IMR-90 (cell line): Measurements from ENCODE around the gene PCDHGB7. TPM values are rescaled to one million over a fixed set of nuclear protein-coding genes. Genes with fewer than 3 reads are reported as not detected.

Source experiments
- ATAC-seq: fragments of 200-7000 bp; cut with Tn5 transposase; 2 replicates; pipeline ENCODE4 v1.9.1; 2020; ENCODE audit warnings: low read depth, mild to moderate bottlenecking, moderate library complexity
- BruUV-seq: library from RNA; stranded (reverse); fragments of 400-500 nt; replicated peaks from 2 replicates; lab custom pipeline; 2021; lab: Mats Ljungman, UMichigan
- CTCF ChIA-PET: fragments of 300-600 bp; formaldehyde crosslinking; extraction: SDS; loops from one replicate; lab custom pipeline; 2021; ENCODE audit warnings: antibody characterized with exemption; lab: Yijun Ruan, JAX
- POLR2A ChIA-PET: fragments of 300-600 bp; sonication (Branson Sonifier 250); formaldehyde crosslinking; loops from one replicate; lab custom pipeline; 2022; ENCODE audit warnings: antibody characterized with exemption; ENCODE audit not compliant: unreplicated experiment; lab: Charles Lee
- DNase-seq: peaks from one replicate; pipeline ENCODE4 v3.0.0; 2013
- H2AFZ ChIP-seq: replicated peaks from 2 replicates; pipeline ENCODE3; 2013; ENCODE audit warnings: low read length, mild to moderate bottlenecking; ENCODE audit not compliant: poor library complexity
- H2AK5ac ChIP-seq: 2 replicates; pipeline ENCODE4 v1.6.1; 2013; ENCODE audit warnings: low read depth, low read length, inconsistent platforms
- H2AK9ac ChIP-seq: replicated peaks from 2 replicates; pipeline ENCODE3; 2013; ENCODE audit warnings: mild to moderate bottlenecking, low read depth, low read length, moderate library complexity; ENCODE audit not compliant: poor library complexity
- H2BK120ac ChIP-seq: 2 replicates; pipeline ENCODE4 v1.6.1; 2013; ENCODE audit warnings: low read depth, low read length, inconsistent platforms
- H2BK15ac ChIP-seq: 3 replicates; pipeline ENCODE4 v1.6.1; 2013; ENCODE audit warnings: low read depth, low read length, inconsistent platforms
- H2BK20ac ChIP-seq: 2 replicates; pipeline ENCODE4 v1.6.1; 2013; ENCODE audit warnings: low read depth, mild to moderate bottlenecking, inconsistent platforms, low read length, moderate library complexity
- H2BK5ac ChIP-seq: 2 replicates; pipeline ENCODE4 v1.6.1; 2013; ENCODE audit warnings: mild to moderate bottlenecking, low read depth, low read length, inconsistent platforms; ENCODE audit not compliant: poor library complexity, severe bottlenecking
- H3K14ac ChIP-seq: replicated peaks from 2 replicates; pipeline ENCODE4 v1.6.1; 2013; ENCODE audit warnings: low read depth, low read length, inconsistent platforms
- H3K18ac ChIP-seq: 2 replicates; pipeline ENCODE4 v1.6.1; 2013; ENCODE audit warnings: low read depth, low read length, control low read depth
- H3K23ac ChIP-seq: 2 replicates; pipeline ENCODE4 v1.6.1; 2013; ENCODE audit warnings: low read depth, low read length, inconsistent platforms
- H3K27ac ChIP-seq: 2 replicates; pipeline ENCODE4 v1.5.1; 2013; ENCODE audit warnings: mild to moderate bottlenecking, control low read depth, low read length; ENCODE audit not compliant: insufficient read depth
- H3K27me3 ChIP-seq: 2 replicates; pipeline ENCODE4 v1.6.1; 2013; ENCODE audit warnings: low read length; ENCODE audit not compliant: control insufficient read depth, insufficient read depth
- H3K36me3 ChIP-seq: 2 replicates; pipeline ENCODE4 v1.6.1; 2013; ENCODE audit warnings: low read length, mixed read lengths; ENCODE audit not compliant: control insufficient read depth, insufficient read depth
- H3K4ac ChIP-seq: 2 replicates; pipeline ENCODE4 v1.6.1; 2013; ENCODE audit warnings: low read depth, low read length, inconsistent platforms
- H3K4me1 ChIP-seq: 2 replicates; pipeline ENCODE4 v1.6.1; 2013; ENCODE audit warnings: low read length, mixed read lengths; ENCODE audit not compliant: control insufficient read depth, insufficient read depth
- H3K4me2 ChIP-seq: 2 replicates; pipeline ENCODE4 v1.6.1; 2013; ENCODE audit warnings: low read depth, mild to moderate bottlenecking, control low read depth, low read length, moderate library complexity
- H3K4me3 ChIP-seq: 2 replicates; pipeline ENCODE4 v1.5.1; 2013; ENCODE audit warnings: low read depth, mild to moderate bottlenecking, control low read depth, low read length, moderate library complexity; ENCODE audit not compliant: insufficient read depth
- H3K56ac ChIP-seq: 2 replicates; pipeline ENCODE4 v1.6.1; 2013; ENCODE audit warnings: low read length, inconsistent platforms; ENCODE audit not compliant: insufficient read depth; ENCODE audit errors: extremely low read depth
- H3K79me1 ChIP-seq, 2 experiments: 2 replicates each; pipeline ENCODE4 v1.6.1; 2013; ENCODE audit warnings: low read length in 2 of 2, inconsistent platforms in 1 of 2, low read depth in 1 of 2
- H3K9ac ChIP-seq: 2 replicates; pipeline ENCODE4 v1.6.1; 2013; ENCODE audit warnings: low read depth, low read length, control low read depth
- H3K9me1 ChIP-seq: 2 replicates; pipeline ENCODE4 v1.6.1; 2013; ENCODE audit warnings: low read length, inconsistent platforms; ENCODE audit not compliant: insufficient read depth
- H3K9me3 ChIP-seq: 2 replicates; pipeline ENCODE4 v1.6.1; 2013; ENCODE audit warnings: low read length; ENCODE audit not compliant: control insufficient read depth, insufficient read depth
- H4K20me1 ChIP-seq: 2 replicates; pipeline ENCODE4 v1.6.1; 2013; ENCODE audit warnings: low read length, inconsistent platforms; ENCODE audit not compliant: insufficient read depth
- H4K5ac ChIP-seq: 2 replicates; pipeline ENCODE4 v1.6.1; 2013; ENCODE audit warnings: mild to moderate bottlenecking, low read depth, low read length, control low read depth
- H4K8ac ChIP-seq, 2 experiments: 2 replicates each; pipeline ENCODE4 v1.6.1; 2013; ENCODE audit warnings: low read depth in 2 of 2, low read length in 2 of 2, control low read depth in 1 of 2, inconsistent platforms in 1 of 2
- H4K91ac ChIP-seq: 2 replicates; pipeline ENCODE4 v1.6.1; 2013; ENCODE audit warnings: low read depth, low read length, inconsistent platforms; ENCODE audit not compliant: insufficient read depth
- SMC3 ChIP-seq: fragments of 150-350 bp; IDR thresholded peaks from 2 replicates; pipeline ENCODE4 v1.6.1; 2016; ENCODE audit warnings: low read depth, mild to moderate bottlenecking, antibody characterized with exemption, low read length, moderate library complexity
- WGBS, 2 experiments: methylation state at CpG; one replicate each; pipeline versions ENCODE4 v1.1.5 to v1.1.7; 2013; ENCODE audit warnings: missing lambda C conversion rate in 2 of 2; ENCODE audit not compliant: insufficient read length in 1 of 2; ENCODE audit errors: extremely low coverage in 2 of 2; 5-methylcytosine and 5-hydroxymethylcytosine counted together
- dilution Hi-C: fragments of 300-500 bp; cut with HindIII; formaldehyde crosslinking; loops from one replicate; pipeline ENCODE4 v1.14.3; 2018; ENCODE audit warnings: low sequenced_read_pairs; ENCODE audit not compliant: unreplicated experiment
- in situ Hi-C: fragments of 300-500 bp; cut with MboI; formaldehyde crosslinking; loops from 3 replicates; pipeline ENCODE4 v1.14.3; 2019; ENCODE audit warnings: low sequenced_read_pairs, inconsistent platforms, mixed read lengths
- intact Hi-C: fragments of 100-400 bp; cut with micrococcal nuclease; formaldehyde crosslinking; loops from 2 replicates; pipeline ENCODE4 v1.10.0; 2022
- polyA plus RNA-seq, 3 experiments: library from polyadenylated mRNA; depleted of rRNA; stranded (reverse); fragments of >200 nt; gene quantifications; 2 replicates each; pipeline ENCODE4 v1.2.3, GENCODE V29; 2012; ENCODE audit warnings: low replicate concordance in 1 of 3
- total RNA-seq: library from RNA; depleted of rRNA; stranded (reverse); fragments of >200 nt; gene quantifications from 2 replicates; pipeline ENCODE4 v1.2.3, GENCODE V29; 2012

Gene PCDHGB7
- total and polyA plus RNA-seq, 2 of the 4 experiments (the other 2 are of a cell fraction): 6.3 to 8.1 TPM

- in situ Hi-C loops: no loop called here
These were observed 10.4 kb downstream of the PCDHGB7 start for GRCh38 chr5:141427783-141428426.

More at GRCh38 chr5:141427783-141428426, 10.4 kb downstream of the PCDHGB7 start:
- H3K23ac ChIP-seq: no peak overlapping the region
- H3K4me1 ChIP-seq: no peaks in the 10 kb centered on the region
- no peak overlapping the region for H3K9ac ChIP-seq
- H3K4ac ChIP-seq: no peak overlapping the region
- no peak overlapping the region for H3K4me3 ChIP-seq
- no peak overlapping the region for H3K56ac ChIP-seq
- no peak for ATAC-seq
- H3K14ac ChIP-seq: no peak overlapping the region
- no TSS peak for BruUV-seq
- H3K4me2 ChIP-seq: no peak overlapping the region
- dilution Hi-C loops: no loop called here
- H3K18ac ChIP-seq: no peak overlapping the region
- peaks cover 9 to 21% of the 10 kb centered on the region in 2 experiments; a peak in 2 of 4 replicates for H3K79me1 ChIP-seq
- H2AK5ac ChIP-seq: no peak overlapping the region
- intact Hi-C loops: no loop called here
- H3K9me3 ChIP-seq: peaks cover 47% of the 10 kb centered on the region; the same call in 1 of the 2 replicates
- H2BK5ac ChIP-seq: no peak overlapping the region
- ChIA-PET CTCF (interaction anchor here (1.0 kb wide), 1 partner anchor 9 kb away, joined by 3 read pairs; no protein-coding TSS in a partner anchor), POLR2A (no interaction called here)
- TF ChIP-seq SMC3: no peak
- H3K27ac ChIP-seq: no peak overlapping the region
- 63% methylated on average over 41 of the region's 53 CpGs; no CpG with 5 or more reads in 1 of the 2 experiments for WGBS, 2 experiments
- no peak overlapping the region for H2BK20ac ChIP-seq
- no peaks in the 10 kb centered on the region for H3K27me3 ChIP-seq
- H2AFZ ChIP-seq: no peak overlapping the region
- H4K91ac ChIP-seq: no peak overlapping the region
- no peaks in the 10 kb centered on the region for H4K20me1 ChIP-seq
- H2BK15ac ChIP-seq: no peak overlapping the region
- no peak overlapping the region for H4K8ac ChIP-seq
- no peaks in the 10 kb centered on the region for H3K9me1 ChIP-seq
- H2BK120ac ChIP-seq: no peak overlapping the region
- H4K5ac ChIP-seq: no peak overlapping the region
- H3K36me3 ChIP-seq: peaks cover 25% of the 10 kb centered on the region
- no peak for DNase-seq
- peak overlapping the region; percentile 5 for H2AK9ac ChIP-seq
